NT2/D1 (cell line): Measurements from ENCODE around the gene CFAP54.
"Not testable (repeated sequence)": the region's sequence is repeated elsewhere in the genome, so short reads cannot be mapped to it uniquely, and the experiment has no call there.

ENCODE experiments used
- DNase-seq: peaks from one replicate; pipeline ENCODE4 v3.0.0-alpha.2; 2011; ENCODE audit warnings: low read depth, low spot score
- H3K27me3 ChIP-seq: 2 replicates; pipeline ENCODE4 v1.6.0; 2011; ENCODE audit warnings: mild to moderate bottlenecking; ENCODE audit not compliant: insufficient read length, insufficient read depth
- H3K36me3 ChIP-seq: 2 replicates; pipeline ENCODE4 v1.6.1; 2011; ENCODE audit warnings: mild to moderate bottlenecking, low read length, mixed read lengths; ENCODE audit not compliant: insufficient read depth, insufficient read length
- H3K4me1 ChIP-seq: 2 replicates; pipeline ENCODE4 v1.5.1; 2011; ENCODE audit not compliant: insufficient read depth, insufficient read length
- H3K4me3 ChIP-seq: 2 replicates; pipeline ENCODE4 v1.5.1; 2011; ENCODE audit warnings: low read depth; ENCODE audit not compliant: insufficient read length
- H3K9ac ChIP-seq: 2 replicates; pipeline ENCODE4 v1.6.0; 2011; ENCODE audit warnings: low read depth; ENCODE audit not compliant: insufficient read length
- H3K9me3 ChIP-seq: 2 replicates; pipeline ENCODE4 v1.5.1; 2011; ENCODE audit warnings: mild to moderate bottlenecking, low read length; ENCODE audit not compliant: insufficient read depth
- SUZ12 ChIP-seq: IDR thresholded peaks from 2 replicates; pipeline ENCODE4 v1.6.1; 2011; ENCODE audit not compliant: insufficient read length, insufficient read depth; ENCODE audit errors: extremely low read depth
- YY1 ChIP-seq: IDR thresholded peaks from 2 replicates; pipeline ENCODE4 v1.6.1; 2011; ENCODE audit not compliant: insufficient read length, insufficient read depth
- ZNF274 ChIP-seq: IDR thresholded peaks from 2 replicates; pipeline ENCODE4 v1.6.1; 2011; ENCODE audit warnings: mild to moderate bottlenecking, low read depth, low read length

Gene CFAP54

GRCh38 chr12:96720363-96720705 lies 231.0 kb downstream of the CFAP54 start:
- H3K4me1 ChIP-seq, result no peaks in the 10 kb centered on the region
- no peak for DNase-seq
- H3K4me3 ChIP-seq, result no peak overlapping the region
- no peaks in the 10 kb centered on the region for H3K27me3 ChIP-seq
- no peak overlapping the region for H3K9ac ChIP-seq
- no peaks in the 10 kb centered on the region for H3K36me3 ChIP-seq
- no peak for TF ChIP-seq YY1
- no peak for TF ChIP-seq ZNF274
- no peak for TF ChIP-seq SUZ12
- no peaks in the 10 kb centered on the region for H3K9me3 ChIP-seq

GRCh38 chr12:96729466-96729865 lies 240.1 kb downstream of the CFAP54 start:
- DNase-seq, H3K4me1 ChIP-seq, H3K9me3 ChIP-seq, H3K36me3 ChIP-seq, H3K4me3 ChIP-seq, H3K9ac ChIP-seq, H3K27me3 ChIP-seq: not testable (repeated sequence)

- TF ChIP-seq YY1 (no peak), ZNF274 (no peak), SUZ12 (no peak)
- no peak for DNase-seq
- Histone ChIP-seq H3K27me3 (no peaks in the 10 kb centered on the region), H3K9ac (no peak overlapping the region), H3K4me3 (no peak overlapping the region), H3K4me1 (no peaks in the 10 kb centered on the region), H3K36me3 (no peaks in the 10 kb centered on the region), H3K9me3 (no peaks in the 10 kb centered on the region)
Observed at GRCh38 chr12:96729886-96730285, 240.5 kb downstream of the CFAP54 start.

GRCh38 chr12:96743606-96744005 lies 254.2 kb downstream of the CFAP54 start:
- TF ChIP-seq ZNF274, result no peak
- TF ChIP-seq SUZ12, result no peak
- TF ChIP-seq YY1, result no peak
- H3K27me3 ChIP-seq, result no peaks in the 10 kb centered on the region
- H3K36me3 ChIP-seq, result no peaks in the 10 kb centered on the region
- no peak overlapping the region for H3K9ac ChIP-seq
- DNase-seq, result no peak
- H3K9me3 ChIP-seq, result no peaks in the 10 kb centered on the region
- H3K4me3 ChIP-seq, result no peak overlapping the region
- H3K4me1 ChIP-seq, result no peaks in the 10 kb centered on the region

GRCh38 chr12:96749999-96750398 lies 260.6 kb downstream of the CFAP54 start:
- Histone ChIP-seq H3K4me3 (no peak overlapping the region), H3K4me1 (no peaks in the 10 kb centered on the region), H3K36me3 (no peaks in the 10 kb centered on the region), H3K9ac (no peak overlapping the region), H3K27me3 (no peaks in the 10 kb centered on the region), H3K9me3 (no peaks in the 10 kb centered on the region)
- DNase-seq, result peak; percentile 9
- TF ChIP-seq YY1, result no peak
- no peak for TF ChIP-seq ZNF274
- no peak for TF ChIP-seq SUZ12

GRCh38 chr12:96751626-96752025 lies 262.2 kb downstream of the CFAP54 start:
- H3K36me3 ChIP-seq, result no peaks in the 10 kb centered on the region
- H3K9ac ChIP-seq, result no peak overlapping the region
- TF ChIP-seq YY1, result no peak
- no peak for TF ChIP-seq SUZ12
- no peak for TF ChIP-seq ZNF274
- no peak for DNase-seq
- no peaks in the 10 kb centered on the region for H3K4me1 ChIP-seq
- no peaks in the 10 kb centered on the region for H3K27me3 ChIP-seq
- no peaks in the 10 kb centered on the region for H3K9me3 ChIP-seq
- H3K4me3 ChIP-seq, result no peak overlapping the region

- DNase-seq, result no peak
- no peaks in the 10 kb centered on the region for H3K4me1 ChIP-seq
- H3K9me3 ChIP-seq, result no peaks in the 10 kb centered on the region
- no peak overlapping the region for H3K4me3 ChIP-seq
- H3K27me3 ChIP-seq, result no peaks in the 10 kb centered on the region
- H3K9ac ChIP-seq, result no peak overlapping the region
- TF ChIP-seq SUZ12, result no peak
- no peaks in the 10 kb centered on the region for H3K36me3 ChIP-seq
Observed at GRCh38 chr12:96752211-96752610, 262.8 kb downstream of the CFAP54 start.

- Histone ChIP-seq H3K9ac (no peak overlapping the region), H3K4me1 (no peaks in the 10 kb centered on the region), H3K36me3 (no peaks in the 10 kb centered on the region), H3K27me3 (no peaks in the 10 kb centered on the region), H3K9me3 (no peaks in the 10 kb centered on the region), H3K4me3 (no peak overlapping the region)
- TF ChIP-seq SUZ12, result no peak
- TF ChIP-seq ZNF274, result no peak
- no peak for DNase-seq
Observed at GRCh38 chr12:96766232-96766631, 276.9 kb downstream of the CFAP54 start.
